ENCODE data around the gene KRTAP10-1. TPM values are rescaled to one million over a fixed set of nuclear protein-coding genes. Genes with fewer than 3 reads are reported as not detected.

KRTAP10-1 gene
- total RNA-seq, 1 donor from 2014 or later = not detected

DNA sequence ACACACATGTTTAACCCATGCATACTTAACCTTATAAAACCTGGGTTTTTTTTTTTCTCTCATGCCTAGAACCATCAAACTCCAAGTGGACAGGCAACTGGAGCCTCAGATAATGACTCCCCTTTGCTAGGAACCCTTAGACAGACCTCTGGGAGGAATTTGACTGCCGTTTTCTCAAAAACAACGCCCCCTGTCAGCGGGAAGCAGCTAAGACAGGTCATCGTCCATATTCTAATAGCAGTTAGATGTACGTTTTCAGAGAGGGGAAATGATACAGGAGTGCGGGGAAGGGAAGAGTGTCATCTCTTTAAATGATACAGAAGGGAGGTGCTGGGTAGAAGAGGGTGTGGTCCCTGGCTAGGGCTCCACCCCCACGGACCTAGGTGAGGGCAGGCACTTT, 50.0 kb downstream of the KRTAP10-1 start:
- no peak overlapping the region for H3K27ac Mint-ChIP-seq
- no peaks in the 10 kb centered on the region for H3K4me1 ChIP-seq
- peaks cover 8% of the 10 kb centered on the region for H3K36me3 Mint-ChIP-seq
- H3K36me3 ChIP-seq = no peaks in the 10 kb centered on the region
- no peaks in the 10 kb centered on the region for H3K27me3 ChIP-seq
- no peak for TF ChIP-seq EZH2 (IDR thresholded peaks at IDR 0.05)
- TF ChIP-seq, protein P1, sequence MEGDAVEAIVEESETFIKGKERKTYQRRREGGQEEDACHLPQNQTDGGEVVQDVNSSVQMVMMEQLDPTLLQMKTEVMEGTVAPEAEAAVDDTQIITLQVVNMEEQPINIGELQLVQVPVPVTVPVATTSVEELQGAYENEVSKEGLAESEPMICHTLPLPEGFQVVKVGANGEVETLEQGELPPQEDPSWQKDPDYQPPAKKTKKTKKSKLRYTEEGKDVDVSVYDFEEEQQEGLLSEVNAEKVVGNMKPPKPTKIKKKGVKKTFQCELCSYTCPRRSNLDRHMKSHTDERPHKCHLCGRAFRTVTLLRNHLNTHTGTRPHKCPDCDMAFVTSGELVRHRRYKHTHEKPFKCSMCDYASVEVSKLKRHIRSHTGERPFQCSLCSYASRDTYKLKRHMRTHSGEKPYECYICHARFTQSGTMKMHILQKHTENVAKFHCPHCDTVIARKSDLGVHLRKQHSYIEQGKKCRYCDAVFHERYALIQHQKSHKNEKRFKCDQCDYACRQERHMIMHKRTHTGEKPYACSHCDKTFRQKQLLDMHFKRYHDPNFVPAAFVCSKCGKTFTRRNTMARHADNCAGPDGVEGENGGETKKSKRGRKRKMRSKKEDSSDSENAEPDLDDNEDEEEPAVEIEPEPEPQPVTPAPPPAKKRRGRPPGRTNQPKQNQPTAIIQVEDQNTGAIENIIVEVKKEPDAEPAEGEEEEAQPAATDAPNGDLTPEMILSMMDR (IDR thresholded peaks at IDR 0.05) = peak; percentile 57
- H3K9me3 ChIP-seq (ENCODE audit: low read depth) = peaks cover 5% of the 10 kb centered on the region
- H3K4me3 ChIP-seq = no peak overlapping the region
- H3K4me1 Mint-ChIP-seq = no peaks in the 10 kb centered on the region
- no peak overlapping the region for H3K4me2 ChIP-seq
- H3K27ac ChIP-seq = no peak overlapping the region
- H3K27me3 Mint-ChIP-seq (ENCODE audit: insufficient read depth, low read depth) = peaks cover 10% of the 10 kb centered on the region
- no peaks in the 10 kb centered on the region for H4K20me1 ChIP-seq (ENCODE audit: low read depth)
- DNase-seq (ENCODE audit: low spot score) = peak; percentile 45
- peaks cover 9% of the 10 kb centered on the region for H3K79me2 ChIP-seq (ENCODE audit: low read depth)
- H3K4me3 Mint-ChIP-seq = no peak overlapping the region
- H3K9me3 Mint-ChIP-seq = peaks cover 24% of the 10 kb centered on the region
- H2AFZ ChIP-seq (replicated peaks) = no peak overlapping the region
- H3F3A ChIP-seq (ENCODE audit: low read depth) = no peaks in the 10 kb centered on the region
- H3K9ac ChIP-seq = no peak overlapping the region

Other genes starting within 250 kb of the KRTAP10-1 start
- gene PFKL, start 240.1 kb downstream of the KRTAP10-1 start, total RNA-seq (ENCODE audit: low replicate concordance) = 48.7 and 126 TPM in 2 replicates
- 7.5 and 17.9 TPM in 2 replicates for gene CFAP410, start 200.8 kb downstream of the KRTAP10-1 start, total RNA-seq (ENCODE audit: low replicate concordance)
- gene TRPM2, start 186.6 kb downstream of the KRTAP10-1 start, total RNA-seq (ENCODE audit: low replicate concordance) = 0.28 TPM in 1 of 2 replicates, not detected in the other
- 2.5 and 4.9 TPM in 2 replicates for gene LRRC3, start 84.7 kb downstream of the KRTAP10-1 start, total RNA-seq (ENCODE audit: low replicate concordance)
- gene KRTAP10-2, start 11.3 kb upstream of the KRTAP10-1 start, total RNA-seq (ENCODE audit: low replicate concordance) = not detected in 2 replicates
- not detected in 2 replicates for gene KRTAP10-3, start 18.6 kb upstream of the KRTAP10-1 start, total RNA-seq (ENCODE audit: low replicate concordance)
- gene KRTAP10-4, start 33.5 kb upstream of the KRTAP10-1 start, total RNA-seq (ENCODE audit: low replicate concordance) = not detected in 2 replicates
- gene KRTAP10-5, start 40.4 kb upstream of the KRTAP10-1 start, total RNA-seq (ENCODE audit: low replicate concordance) = not detected in 2 replicates
- not detected in 2 replicates for gene KRTAP10-6, start 52.3 kb upstream of the KRTAP10-1 start, total RNA-seq (ENCODE audit: low replicate concordance)
- not detected in 2 replicates for gene KRTAP10-7, start 60.4 kb upstream of the KRTAP10-1 start, total RNA-seq (ENCODE audit: low replicate concordance)
- not detected in 2 replicates for gene KRTAP10-8, start 71.9 kb upstream of the KRTAP10-1 start, total RNA-seq (ENCODE audit: low replicate concordance)
- not detected in 2 replicates for gene KRTAP10-9, start 86.9 kb upstream of the KRTAP10-1 start, total RNA-seq (ENCODE audit: low replicate concordance)
- not detected in 2 replicates for gene KRTAP10-10, start 97.2 kb upstream of the KRTAP10-1 start, total RNA-seq (ENCODE audit: low replicate concordance)
- gene KRTAP10-11, start 106.2 kb upstream of the KRTAP10-1 start, total RNA-seq (ENCODE audit: low replicate concordance) = not detected in 2 replicates
- gene KRTAP12-4, start 114.5 kb upstream of the KRTAP10-1 start, total RNA-seq (ENCODE audit: low replicate concordance) = not detected in 2 replicates
- not detected in 2 replicates for gene KRTAP12-3, start 117.7 kb upstream of the KRTAP10-1 start, total RNA-seq (ENCODE audit: low replicate concordance)
- not detected in 2 replicates for gene KRTAP12-2, start 126.7 kb upstream of the KRTAP10-1 start, total RNA-seq (ENCODE audit: low replicate concordance)
- gene KRTAP12-1, start 142.0 kb upstream of the KRTAP10-1 start, total RNA-seq (ENCODE audit: low replicate concordance) = not detected in 2 replicates
- not detected in 2 replicates for gene KRTAP10-12, start 157.0 kb upstream of the KRTAP10-1 start, total RNA-seq (ENCODE audit: low replicate concordance)
- not detected in 2 replicates for gene TSPEAR, start 171.4 kb upstream of the KRTAP10-1 start, total RNA-seq (ENCODE audit: low replicate concordance)

Measured in neural progenitor cell (in vitro differentiated cells).